Sciatic nerve (tissue), 2 donors: ENCODE data around the gene SLC25A21. TPM values are rescaled to one million over a fixed set of nuclear protein-coding genes. Genes with fewer than 3 reads are reported as not detected.

ENCODE experiments used
- ATAC-seq: fragments of 200-7000 bp; cut with Tn5 transposase; one replicate; pipeline ENCODE4 v1.9.1; 2020; ENCODE audit warnings: mild to moderate bottlenecking, moderate library complexity
- DNase-seq: peaks from one replicate; pipeline ENCODE4 v3.0.0-alpha.2; 2020; ENCODE audit warnings: low spot score
- intact Hi-C: fragments of 100-400 bp; cut with DNase I; formaldehyde crosslinking; loops from one replicate; pipeline ENCODE4 v1.14.2; 2022
- total RNA-seq: library from RNA; stranded (reverse); fragmentation: NEBNext Ultra II Directional; extraction: Animal tissue kit (Norgen Biotek cat#: 25700); gene quantifications from one replicate; pipeline ENCODE4 v1.2.1, GENCODE V29; 2021
- donor health status: DM: no; HTN: no; CAD: no.
- donor health status: DM: no; HTN: no; CAD: no.

Gene SLC25A21
- total RNA-seq, 1 donor from 2014 or later, result 1.4 TPM

DNA sequence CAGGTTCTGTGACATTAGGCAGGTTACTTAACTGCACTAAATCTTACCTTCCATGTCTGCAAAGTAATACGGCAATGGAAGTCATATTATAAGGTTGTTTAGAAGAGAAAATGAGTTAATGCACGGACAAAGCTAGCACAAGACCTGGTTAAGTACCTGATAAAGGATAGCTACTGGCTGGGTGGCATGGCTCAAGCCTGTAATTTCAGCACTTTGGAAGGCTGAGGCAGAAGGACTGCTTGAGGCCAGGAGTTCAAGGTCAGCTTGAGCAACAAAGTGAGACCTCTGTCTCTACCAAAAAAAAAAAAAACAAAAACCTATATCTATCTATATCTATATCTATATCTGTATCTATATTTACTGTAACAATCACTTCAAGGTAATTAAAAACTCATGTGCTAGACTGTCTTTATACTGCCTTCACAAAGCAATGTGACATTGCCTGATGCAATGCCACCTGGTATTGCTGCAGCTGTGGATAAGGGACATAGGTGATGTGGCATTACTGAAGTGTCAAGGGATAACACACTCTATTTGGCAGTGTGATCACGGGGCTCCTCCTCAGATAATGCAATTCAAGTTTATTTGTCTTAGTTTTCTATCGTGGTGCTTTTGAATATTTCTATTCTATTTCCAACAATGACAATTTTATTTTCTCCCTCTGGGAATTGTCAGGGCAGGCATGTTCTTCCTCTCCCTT is 403.6 kb downstream of the SLC25A21 start:
- DNase-seq, result no peak
- intact Hi-C loops, result no loop called here
- ATAC-seq, result no peak

DNA sequence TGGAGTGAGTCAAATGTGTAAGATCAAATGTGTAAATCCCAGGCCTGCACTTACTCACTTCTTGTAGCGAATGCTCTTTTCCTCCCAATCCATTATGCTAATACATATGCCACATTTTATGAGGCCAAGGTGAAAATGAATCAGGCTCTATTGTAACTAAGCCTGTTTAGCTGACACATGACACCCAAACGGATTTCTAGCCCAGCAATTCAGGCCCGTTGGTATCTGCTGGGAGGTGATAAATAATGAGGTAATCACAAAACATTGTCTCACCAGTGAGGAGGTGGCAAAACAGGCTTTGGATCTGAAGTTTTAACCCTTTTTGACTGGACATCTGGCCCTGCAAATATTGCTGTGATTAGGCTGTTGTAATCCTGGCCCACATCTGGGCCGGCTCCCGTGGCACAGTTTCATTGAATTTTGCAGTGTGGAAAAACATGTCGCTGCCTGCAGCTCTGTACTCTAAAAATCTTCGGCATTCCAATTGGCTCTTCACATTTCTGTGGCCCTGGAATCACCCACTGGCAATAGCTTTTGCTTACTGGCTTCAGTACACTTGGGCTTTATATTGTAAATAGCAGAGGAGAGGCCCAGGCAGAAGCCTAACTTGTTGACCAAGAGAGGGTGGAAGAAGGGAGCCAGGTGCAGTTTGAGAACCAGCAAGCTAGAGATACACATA is 404.7 kb downstream of the SLC25A21 start:
- DNase-seq (no peak), ATAC-seq (no peak)
- intact Hi-C loops, result no loop called here

DNA sequence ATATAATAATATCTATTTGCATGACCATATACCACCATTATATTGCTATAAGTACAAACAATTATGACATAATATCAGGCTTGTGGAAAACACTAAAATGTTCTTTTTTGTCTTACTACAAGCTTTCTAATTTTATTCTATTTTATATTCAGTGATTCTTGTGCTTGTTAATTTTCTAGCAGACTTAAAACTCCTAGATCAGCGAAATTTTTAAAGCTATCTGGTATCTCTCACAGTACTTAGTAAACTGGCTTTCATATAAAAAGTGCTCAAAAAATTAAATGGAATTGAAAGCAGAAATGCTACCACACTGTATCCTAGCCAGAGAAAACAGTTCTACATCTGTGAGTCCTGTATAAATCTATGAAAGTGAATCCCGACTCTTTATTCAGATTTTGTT is 405.4 kb downstream of the SLC25A21 start:
- ATAC-seq (no peak), DNase-seq (no peak)
- intact Hi-C loops, result no loop called here

DNA sequence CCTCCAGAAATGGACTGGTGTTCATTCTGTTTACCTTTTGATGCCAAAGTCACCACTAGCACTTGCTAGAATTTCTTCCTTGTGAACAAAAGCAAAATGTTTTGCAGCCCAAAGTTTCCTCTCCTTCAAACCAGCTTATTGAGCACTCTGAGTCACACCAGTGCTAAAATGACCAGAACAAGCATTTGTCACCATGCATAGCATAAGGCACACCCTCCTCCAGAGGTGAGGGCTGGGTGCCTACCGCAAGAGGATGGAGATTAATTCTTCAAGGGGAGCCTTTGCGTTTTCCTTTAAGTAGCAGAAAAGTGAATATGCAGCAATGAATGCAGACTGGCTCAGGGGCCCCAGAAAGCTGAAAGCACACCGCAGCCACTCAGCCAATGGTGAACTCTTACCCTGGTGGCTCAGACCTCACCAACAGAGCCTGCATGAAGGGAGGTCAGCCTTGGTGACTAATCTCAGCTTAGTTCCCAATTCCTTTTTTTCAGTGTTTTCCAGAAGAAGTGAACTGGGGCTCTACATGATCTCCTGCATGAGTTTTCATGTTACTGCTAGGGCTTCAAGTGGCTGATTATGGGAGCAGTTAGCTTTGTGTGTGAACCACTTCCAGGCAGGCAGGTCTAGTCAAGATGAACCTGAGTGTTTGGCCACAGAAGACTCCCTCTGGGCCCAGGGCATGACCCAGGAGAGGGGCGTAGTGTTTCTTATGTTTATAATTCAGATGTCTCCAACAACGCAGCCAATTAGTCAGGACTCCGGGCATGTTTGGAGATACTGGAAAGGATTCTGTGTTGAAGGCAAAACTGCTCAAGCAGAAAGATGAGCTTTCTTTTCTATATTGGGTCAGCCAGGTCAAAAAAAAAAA is 414.4 kb downstream of the SLC25A21 start:
- DNase-seq, result no peak
- intact Hi-C loops, result no loop called here

DNA sequence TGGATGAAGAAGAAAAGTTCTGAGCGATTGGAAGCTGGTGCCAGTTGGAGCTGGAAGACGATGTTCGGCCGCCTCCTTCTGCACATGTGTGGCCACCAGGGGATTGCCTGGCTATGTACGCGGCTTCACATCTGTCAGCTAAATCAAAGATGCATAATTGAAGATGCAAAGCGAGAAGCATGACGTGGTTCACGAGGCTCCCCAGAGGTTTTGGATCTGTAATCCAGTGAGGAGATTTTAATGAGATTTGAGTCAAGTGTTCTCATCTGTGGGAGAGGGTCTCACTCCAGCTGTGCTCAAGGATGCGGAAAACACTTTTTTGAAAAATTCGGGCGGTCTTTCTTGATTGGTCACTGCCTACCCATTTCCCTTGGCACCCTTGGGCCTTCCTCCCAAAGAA is 416.2 kb downstream of the SLC25A21 start:
- intact Hi-C loops, result no loop called here
- ATAC-seq (no peak), DNase-seq (no peak)

More for the DNA sequence above, 414.4 kb downstream of the SLC25A21 start:
- no peak for ATAC-seq

DNA sequence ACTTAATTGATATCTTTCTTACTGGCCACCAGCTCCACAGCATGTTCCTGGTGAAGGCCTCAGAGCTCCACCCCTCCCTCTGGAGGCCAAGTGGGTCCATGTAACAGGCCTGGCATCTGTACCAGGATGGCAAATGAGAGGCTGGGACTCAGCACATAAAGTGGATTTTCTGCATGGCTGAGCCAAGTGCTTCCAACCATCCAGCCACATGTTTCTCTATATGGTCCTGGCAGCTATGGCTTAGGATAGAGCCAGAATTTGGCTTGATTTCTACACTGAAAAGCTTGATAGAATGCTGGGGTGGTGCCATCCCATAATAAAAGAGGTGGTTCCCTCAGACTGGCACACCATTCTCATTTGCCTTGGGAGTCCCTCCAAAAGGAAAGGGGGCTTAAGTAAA is 416.6 kb downstream of the SLC25A21 start:
- intact Hi-C loops, result no loop called here
- no peak for DNase-seq
- ATAC-seq, result no peak

DNA sequence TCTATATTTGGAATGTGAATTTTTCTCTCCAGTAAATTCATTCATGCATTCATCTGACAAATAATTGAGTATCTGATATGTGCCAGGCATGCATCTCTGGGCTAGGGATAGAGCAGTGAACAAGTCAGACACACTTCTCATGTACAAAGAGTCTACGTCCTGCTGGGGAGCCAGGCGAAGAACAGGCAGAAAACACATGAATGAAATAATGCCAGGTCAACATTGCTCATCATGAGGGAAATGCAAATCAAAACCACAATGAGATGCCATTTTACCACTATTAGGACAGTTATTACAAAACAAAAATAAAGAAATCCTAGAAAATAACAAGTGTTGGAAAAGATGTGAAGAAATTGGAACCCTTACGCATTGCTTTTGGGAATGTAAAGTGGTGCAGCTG is 420.5 kb downstream of the SLC25A21 start:
- intact Hi-C loops, result no loop called here
- DNase-seq (no peak), ATAC-seq (no peak)

DNA sequence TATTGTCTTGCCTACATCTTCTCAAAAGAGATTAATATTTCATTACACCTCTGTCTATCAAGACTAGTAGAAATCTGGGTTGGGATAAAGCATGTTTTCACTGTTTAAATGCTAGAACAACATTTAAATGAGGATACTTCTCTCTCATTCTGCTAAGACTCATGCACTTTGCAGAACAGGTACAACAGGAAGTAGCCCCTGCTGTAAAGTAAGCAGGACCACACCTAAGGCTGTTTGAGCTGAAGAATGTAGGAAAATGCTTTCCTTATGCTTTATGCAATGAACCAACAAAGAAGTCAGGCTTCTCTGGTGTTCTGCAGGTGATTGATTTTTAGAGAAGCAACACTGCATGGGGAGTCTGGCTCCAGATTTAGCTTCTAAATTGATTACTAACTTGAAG is 421.3 kb downstream of the SLC25A21 start:
- intact Hi-C loops, result no loop called here
- DNase-seq (no peak), ATAC-seq (no peak)

DNA sequence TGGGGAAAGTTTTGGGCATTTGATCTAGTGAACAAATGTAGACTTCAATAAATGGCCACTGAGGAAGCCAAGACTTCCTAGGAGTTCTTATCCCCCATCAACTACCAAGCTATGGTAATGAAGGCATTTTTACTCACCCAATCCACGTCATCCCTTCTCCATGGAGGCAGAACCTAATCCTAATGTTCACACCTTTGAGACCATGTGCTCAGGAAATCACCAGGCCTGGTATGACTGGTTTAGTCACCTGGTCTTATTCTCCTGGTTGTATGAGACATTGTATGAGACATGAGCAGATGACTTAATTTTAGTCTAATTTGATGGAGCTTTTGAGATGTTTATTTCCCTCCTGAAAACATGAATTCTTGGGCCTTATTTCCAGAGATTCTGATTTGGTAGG is 422.2 kb downstream of the SLC25A21 start:
- ATAC-seq (no peak), DNase-seq (no peak)
- intact Hi-C loops, result no loop called here

DNA sequence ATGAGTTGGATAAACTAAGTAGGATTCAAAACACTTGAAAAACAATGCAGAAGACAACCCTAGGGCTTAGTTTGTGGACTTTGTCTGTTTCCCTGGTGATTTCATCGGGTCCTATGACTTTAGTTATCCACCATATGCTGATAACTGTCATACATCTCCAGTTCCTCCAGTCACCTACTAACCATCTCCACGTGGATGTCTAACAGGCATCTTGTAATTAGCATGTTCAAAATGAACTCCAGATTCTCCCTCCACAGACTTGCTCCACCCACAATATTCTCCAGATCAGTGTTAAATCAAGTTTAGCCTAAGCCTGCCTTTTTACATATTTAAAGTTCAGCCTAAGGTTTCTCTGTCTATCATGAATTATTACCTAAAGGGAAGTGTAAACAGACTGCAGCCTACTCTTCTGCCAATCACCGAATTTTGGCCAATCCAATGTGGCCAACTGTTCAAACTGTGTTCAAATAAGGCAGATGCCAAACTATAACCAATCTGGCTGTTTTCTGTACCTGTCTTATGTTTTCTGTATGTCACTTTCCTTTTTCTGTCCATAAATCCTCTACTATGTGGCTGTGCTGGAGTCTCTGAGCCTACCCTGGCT is 423.7 kb downstream of the SLC25A21 start:
- intact Hi-C loops, result no loop called here
- DNase-seq, result no peak

DNA sequence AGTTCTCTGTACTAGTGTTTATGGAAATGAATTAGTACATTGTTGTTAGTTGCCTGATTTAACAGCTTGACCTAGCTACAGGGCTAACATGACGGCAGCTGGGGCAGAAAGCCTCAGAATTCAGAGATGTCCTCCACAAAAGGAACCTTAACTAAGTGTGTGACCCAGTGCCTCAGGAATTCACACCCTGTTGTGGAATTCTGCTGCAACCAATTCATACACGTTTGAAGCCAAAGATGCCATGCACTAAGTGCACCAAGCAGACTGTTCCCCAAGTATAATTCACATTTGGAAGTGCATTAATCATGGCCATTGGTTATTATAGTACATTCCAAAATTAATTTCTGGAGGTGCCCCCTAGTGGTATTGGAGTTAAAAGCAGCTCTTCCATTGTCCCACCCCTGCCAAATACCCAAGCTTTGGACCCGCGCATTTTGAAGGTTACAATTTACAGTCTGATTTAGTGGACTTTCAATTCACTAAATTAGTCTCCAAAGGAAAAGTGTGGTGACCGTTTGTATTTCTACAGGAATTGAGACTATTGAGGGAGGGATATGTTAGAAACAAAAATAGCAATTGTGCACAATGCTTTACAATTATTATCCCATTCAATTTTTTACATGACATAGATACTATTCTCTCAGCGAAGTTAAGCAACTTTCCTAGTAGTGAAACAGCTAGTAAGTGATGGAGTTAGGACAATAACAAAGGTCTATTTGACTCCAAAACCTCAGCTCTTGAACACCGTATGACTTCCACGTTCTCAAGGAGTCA is 424.8 kb downstream of the SLC25A21 start:
- DNase-seq (no peak), ATAC-seq (no peak)
- intact Hi-C loops, result no loop called here

More for the DNA sequence above, 423.7 kb downstream of the SLC25A21 start:
- ATAC-seq, result no peak

DNA sequence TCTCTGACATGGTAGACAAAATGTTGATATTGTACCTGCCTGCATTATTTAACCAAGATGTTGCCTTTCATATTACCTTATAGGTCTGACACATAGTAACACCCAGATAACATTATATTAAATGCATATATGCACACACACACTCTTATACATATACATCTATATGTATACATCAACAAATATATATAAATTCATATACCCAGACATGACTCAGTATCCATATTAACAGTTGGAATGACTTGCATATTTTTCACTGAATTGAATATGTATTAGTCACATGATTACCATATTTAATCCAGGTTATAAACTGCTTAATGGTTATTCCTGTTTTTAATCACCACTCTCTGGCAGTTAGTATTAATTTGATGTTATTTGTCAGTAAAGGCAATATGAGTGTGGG is 425.5 kb downstream of the SLC25A21 start:
- intact Hi-C loops, result no loop called here
- DNase-seq (no peak), ATAC-seq (no peak)

DNA sequence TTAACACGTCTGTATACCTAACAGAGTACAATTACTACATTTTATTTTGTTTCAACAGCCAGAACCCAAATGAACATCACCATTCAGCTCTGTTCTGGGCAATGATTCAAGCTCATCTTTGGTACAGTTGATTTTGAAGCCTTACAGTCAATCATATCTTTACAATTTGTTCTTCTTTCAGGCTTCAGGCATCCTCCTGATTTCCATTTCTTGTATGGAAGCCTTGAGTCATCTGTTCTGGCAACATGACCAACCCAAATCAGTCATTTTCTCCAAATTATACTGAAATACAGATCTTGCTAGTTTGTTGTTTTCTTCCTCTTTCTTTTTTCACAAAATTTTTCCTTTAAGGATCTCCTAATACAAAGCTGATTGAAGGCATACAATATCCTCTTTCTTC is 430.5 kb downstream of the SLC25A21 start:
- no peak for ATAC-seq
- intact Hi-C loops, result no loop called here
- no peak for DNase-seq

DNA sequence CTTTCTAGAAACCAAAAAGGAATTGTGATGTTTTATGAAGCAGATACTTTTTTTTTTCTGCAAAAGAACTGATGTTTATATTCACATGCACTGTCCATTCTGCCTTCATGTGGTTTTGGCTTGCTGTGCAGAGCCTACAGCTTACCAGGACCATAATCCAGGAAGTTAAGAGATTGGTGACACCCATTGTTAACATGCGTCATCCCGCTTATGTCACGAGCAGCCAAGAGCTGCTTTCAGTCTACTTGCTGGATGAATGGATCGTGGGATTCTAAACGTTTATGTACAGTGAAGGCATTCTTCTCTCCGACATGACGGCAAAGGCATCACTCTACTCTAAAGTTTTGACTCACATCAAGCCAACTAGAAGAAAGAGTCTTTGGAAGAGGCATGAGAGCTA is 434.1 kb downstream of the SLC25A21 start:
- no peak for ATAC-seq
- DNase-seq, result no peak
- intact Hi-C loops, result no loop called here

DNA sequence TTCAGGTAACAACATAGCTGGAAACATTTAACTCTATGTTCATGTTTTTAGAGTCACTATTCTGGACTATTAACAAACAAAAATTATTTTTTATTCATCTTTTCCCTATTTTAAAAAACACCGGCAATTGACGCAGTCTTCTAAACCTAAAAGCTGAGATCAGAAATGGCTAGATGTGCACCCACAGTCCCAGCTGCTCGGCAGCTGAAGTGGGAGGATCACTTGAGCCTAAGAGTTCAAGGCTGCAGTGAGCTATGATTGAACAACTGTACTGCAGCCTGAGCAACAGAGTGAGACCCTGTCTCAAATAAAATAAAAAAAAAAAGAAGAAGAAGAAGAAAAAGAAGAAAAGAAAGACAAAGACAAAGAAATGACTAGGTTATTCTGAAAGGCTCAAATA is 446.3 kb downstream of the SLC25A21 start:
- DNase-seq (no peak), ATAC-seq (no peak)

DNA sequence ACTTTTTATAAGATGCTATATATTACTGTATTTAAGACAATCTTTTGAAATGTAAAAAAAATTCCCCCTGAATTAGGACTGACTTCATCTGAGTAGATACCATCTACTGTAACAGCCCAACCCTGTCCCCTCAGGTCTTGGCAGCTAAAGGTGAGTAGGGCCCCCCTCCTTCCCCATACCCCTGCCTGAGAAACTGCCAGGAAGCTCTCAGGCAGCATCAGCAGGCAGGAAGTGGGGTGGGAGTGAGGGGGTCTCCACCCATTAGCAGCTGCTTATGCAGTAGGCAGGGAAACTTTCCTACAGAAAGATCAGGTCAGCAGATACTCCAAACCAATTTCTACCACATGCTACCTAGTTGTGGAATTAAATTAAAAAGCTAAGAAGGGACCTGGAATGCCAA is 448.2 kb downstream of the SLC25A21 start:
- ATAC-seq, result no peak
- intact Hi-C loops, result no loop called here

More for the DNA sequence above, 446.3 kb downstream of the SLC25A21 start:
- intact Hi-C loops, result no loop called here

DNA sequence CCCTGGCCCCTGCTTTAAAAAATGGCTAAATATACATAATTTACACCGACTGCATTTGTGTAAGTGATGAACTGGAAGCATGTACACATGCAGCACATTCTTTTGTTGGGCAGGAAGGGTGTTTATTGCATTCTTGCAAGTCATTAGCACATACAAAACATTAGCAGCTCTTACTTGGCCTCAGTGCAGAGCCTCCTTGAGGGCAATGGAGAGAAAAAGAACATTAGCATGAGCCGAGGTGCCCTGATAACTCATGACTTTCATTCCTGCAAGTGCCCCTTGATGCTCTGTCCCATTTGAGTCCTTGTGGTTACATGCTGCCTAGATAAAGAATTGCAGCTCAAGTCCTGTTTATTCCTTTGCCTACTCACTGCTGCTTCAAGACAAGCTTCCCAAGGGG is 448.9 kb downstream of the SLC25A21 start:
- intact Hi-C loops, result no loop called here
- DNase-seq (no peak), ATAC-seq (no peak)

More for the DNA sequence above, 448.2 kb downstream of the SLC25A21 start:
- DNase-seq, result no peak

DNA sequence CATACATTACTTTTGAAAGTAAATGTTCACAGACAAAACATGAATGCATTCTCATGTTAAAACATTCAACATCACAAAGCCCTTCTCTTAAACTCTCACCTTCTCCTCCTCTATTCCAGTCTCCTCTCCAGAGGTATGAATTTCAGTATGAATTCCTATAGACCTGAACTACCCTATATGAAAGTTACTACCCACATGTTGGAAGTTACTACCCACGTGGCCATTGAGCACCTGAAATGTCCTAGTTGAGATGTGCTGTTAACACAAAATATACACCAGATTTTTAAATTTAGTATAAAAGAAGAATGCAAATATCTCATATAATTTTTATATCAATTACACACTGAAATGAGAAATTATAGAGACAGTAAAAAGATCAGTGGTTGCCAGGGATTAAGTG is 450.5 kb downstream of the SLC25A21 start:
- no peak for DNase-seq
- ATAC-seq, result no peak
- intact Hi-C loops, result no loop called here

DNA sequence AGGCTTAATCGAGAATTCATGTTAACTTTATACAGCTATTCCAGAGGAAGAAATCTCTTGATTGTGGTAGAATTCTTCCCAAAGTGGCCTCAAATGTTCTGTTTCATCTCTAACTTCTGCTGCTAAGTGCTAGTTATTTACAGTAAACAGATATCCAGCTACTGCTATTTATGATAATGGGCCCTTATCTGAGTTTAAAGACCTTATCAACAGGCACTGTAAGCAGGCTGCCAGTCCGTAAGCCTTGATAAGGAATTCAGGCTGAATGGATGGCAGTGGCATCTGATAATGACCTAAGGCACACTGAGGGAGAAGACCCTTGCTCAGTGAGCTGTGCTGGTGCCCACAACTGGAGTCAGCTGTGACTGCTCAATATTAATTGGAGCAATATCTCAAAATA is 451.7 kb downstream of the SLC25A21 start:
- DNase-seq, result no peak
- no peak for ATAC-seq
- intact Hi-C loops, result no loop called here
